Uterus (tissue), 2 donors: ENCODE results near the gene DAD1.

Experiments used
- CTCF ChIP-seq, 4 experiments: fragments of 200-600 bp in 2 of 4; fragments of 450-650 bp in 2 of 4; sonication (generic) in 2 of 4; IDR thresholded peaks; one replicate each; pipeline ENCODE4 v1.5.1; 2016 to 2019; ENCODE audit warnings: antibody characterized with exemption in 4 of 4, mild to moderate bottlenecking in 2 of 4, moderate library complexity in 1 of 4
- POLR2A ChIP-seq, 2 donors: fragments of 450-650 bp; IDR thresholded peaks; one replicate each; pipeline ENCODE4 v1.6.1; 2016; ENCODE audit warnings: antibody characterized with exemption in 2 of 2, mild to moderate bottlenecking in 1 of 2, moderate library complexity in 1 of 2

- no peak for TF ChIP-seq CTCF (IDR thresholded peaks at IDR 0.05)
- no peak for TF ChIP-seq POLR2A (IDR thresholded peaks at IDR 0.05)
Measured at GRCh38 chr14:22518073-22518472, 71.0 kb downstream of the DAD1 start.
